NT2/D1 (cell line): ENCODE results near the gene DLL1.

Experiments used
- DNase-seq: peaks from one replicate; pipeline ENCODE4 v3.0.0-alpha.2; 2011; ENCODE audit warnings: low read depth, low spot score
- H3K27me3 ChIP-seq: 2 replicates; pipeline ENCODE4 v1.6.0; 2011; ENCODE audit warnings: mild to moderate bottlenecking; ENCODE audit not compliant: insufficient read length, insufficient read depth
- H3K36me3 ChIP-seq: 2 replicates; pipeline ENCODE4 v1.6.1; 2011; ENCODE audit warnings: mild to moderate bottlenecking, low read length, mixed read lengths; ENCODE audit not compliant: insufficient read depth, insufficient read length
- H3K4me1 ChIP-seq: 2 replicates; pipeline ENCODE4 v1.5.1; 2011; ENCODE audit not compliant: insufficient read depth, insufficient read length
- H3K4me3 ChIP-seq: 2 replicates; pipeline ENCODE4 v1.5.1; 2011; ENCODE audit warnings: low read depth; ENCODE audit not compliant: insufficient read length
- H3K9ac ChIP-seq: 2 replicates; pipeline ENCODE4 v1.6.0; 2011; ENCODE audit warnings: low read depth; ENCODE audit not compliant: insufficient read length
- H3K9me3 ChIP-seq: 2 replicates; pipeline ENCODE4 v1.5.1; 2011; ENCODE audit warnings: mild to moderate bottlenecking, low read length; ENCODE audit not compliant: insufficient read depth
- SUZ12 ChIP-seq: IDR thresholded peaks from 2 replicates; pipeline ENCODE4 v1.6.1; 2011; ENCODE audit not compliant: insufficient read length, insufficient read depth; ENCODE audit errors: extremely low read depth
- YY1 ChIP-seq: IDR thresholded peaks from 2 replicates; pipeline ENCODE4 v1.6.1; 2011; ENCODE audit not compliant: insufficient read length, insufficient read depth
- ZNF274 ChIP-seq: IDR thresholded peaks from 2 replicates; pipeline ENCODE4 v1.6.1; 2011; ENCODE audit warnings: mild to moderate bottlenecking, low read depth, low read length

DLL1 gene

DNA sequence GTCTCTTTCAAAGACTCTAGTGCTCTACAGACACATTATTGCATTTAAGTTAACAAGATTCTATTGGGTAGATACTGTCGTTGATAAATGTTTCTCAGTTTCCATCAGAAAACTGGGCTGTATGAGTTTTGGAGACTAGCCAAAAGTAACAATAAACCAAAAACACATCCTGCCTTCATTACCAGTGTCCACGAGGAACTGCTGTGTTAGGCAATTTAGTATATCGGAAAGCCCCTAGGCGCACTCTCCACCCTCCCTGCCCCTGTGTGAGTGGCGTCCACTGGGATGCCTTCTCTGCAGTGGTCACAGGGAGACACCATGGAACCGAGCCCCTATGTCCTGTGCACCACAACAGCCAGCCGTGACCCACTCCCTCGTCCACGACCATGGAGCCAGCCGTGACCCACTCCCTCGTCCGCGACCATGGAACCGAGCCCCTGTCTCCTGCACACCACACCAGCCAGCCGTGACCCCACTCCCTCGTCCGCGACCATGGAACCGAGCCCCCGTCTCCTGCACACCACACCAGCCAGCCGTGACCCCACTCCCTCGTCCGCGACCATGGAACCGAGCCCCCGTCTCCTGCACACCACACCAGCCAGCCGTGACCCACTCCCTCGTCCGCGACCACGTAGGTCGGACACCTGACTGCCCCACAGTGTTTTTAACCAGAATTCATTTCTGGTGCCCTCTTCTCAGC lies 35.3 kb downstream of the DLL1 start:
- Histone ChIP-seq H3K27me3 (no peaks in the 10 kb centered on the region), H3K9ac (no peak overlapping the region), H3K4me1 (no peaks in the 10 kb centered on the region), H3K9me3 (no peaks in the 10 kb centered on the region), H3K36me3 (no peaks in the 10 kb centered on the region), H3K4me3 (no peak overlapping the region)
- TF ChIP-seq SUZ12, result no peak
- DNase-seq, result no peak

DNA sequence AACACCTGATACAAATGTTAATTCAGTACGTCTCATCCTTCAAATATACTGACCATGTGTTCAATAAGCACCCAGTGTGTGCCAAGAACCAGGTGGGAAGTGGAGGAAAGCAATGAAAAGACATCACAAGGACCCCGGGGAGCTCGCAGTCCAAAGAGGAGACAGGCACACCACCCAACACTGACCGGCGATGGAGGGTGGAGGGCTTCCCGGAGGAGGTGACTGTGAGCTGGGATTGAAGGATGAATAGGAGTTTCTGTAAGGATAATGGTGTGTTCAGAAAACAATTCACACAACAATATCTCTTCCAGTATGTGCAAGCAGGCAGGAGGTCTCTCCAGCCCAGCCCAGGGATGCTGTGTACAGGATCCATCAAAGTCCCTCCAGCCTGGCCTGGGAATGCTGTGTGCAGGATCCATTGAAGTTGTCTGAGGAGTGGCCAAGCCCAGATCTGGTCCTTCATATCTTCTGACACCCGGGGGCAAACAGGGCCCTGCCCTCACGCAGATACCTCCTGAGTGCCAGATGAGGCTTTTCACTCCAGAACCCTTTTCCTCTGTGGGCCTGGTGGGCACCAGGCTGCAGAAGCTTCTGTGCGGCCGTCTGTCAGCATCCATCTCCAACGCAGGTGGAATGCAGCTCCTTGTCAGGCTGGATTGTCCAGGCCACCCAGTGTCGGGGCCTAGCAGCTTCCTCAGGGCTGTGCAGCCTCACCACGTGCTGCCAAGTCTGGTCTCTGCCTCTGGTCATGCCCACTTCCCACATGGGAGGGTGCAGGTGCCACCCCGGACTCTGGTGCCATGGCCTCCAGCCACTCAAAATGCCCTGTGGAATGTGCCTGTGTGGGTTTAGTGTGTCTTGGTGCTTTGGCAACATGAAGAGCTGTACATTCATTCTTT lies 36.3 kb downstream of the DLL1 start:
- Histone ChIP-seq H3K27me3 (no peaks in the 10 kb centered on the region), H3K4me1 (no peaks in the 10 kb centered on the region), H3K4me3 (no peak overlapping the region), H3K9ac (no peak overlapping the region), H3K9me3 (no peaks in the 10 kb centered on the region), H3K36me3 (no peaks in the 10 kb centered on the region)
- TF ChIP-seq SUZ12, result no peak
- TF ChIP-seq YY1, result no peak
- no peak for TF ChIP-seq ZNF274
- no peak for DNase-seq

DNA sequence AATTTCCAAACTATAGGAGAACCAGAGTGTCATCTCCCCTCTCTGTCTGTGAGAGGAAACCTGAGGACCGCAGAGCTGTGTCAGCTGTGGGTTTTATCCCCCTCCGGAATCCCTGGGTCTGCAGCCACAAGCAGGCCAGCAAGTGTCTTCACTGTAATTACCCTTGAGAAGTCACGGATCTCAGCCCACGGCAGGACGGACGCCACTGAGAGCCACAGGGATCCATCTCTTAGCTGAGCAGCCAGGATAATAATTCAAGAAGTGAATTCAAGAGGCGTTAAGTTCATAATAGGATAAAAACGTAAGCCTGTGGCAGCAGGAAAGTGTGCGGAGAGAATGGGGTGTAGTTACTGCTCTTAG lies 37.0 kb downstream of the DLL1 start:
- no peak for TF ChIP-seq SUZ12
- no peak for TF ChIP-seq ZNF274
- no peak for TF ChIP-seq YY1
- DNase-seq, result no peak
- no peak overlapping the region for H3K4me3 ChIP-seq
- H3K9ac ChIP-seq, result no peak overlapping the region
- H3K9me3 ChIP-seq, result no peaks in the 10 kb centered on the region
- no peaks in the 10 kb centered on the region for H3K27me3 ChIP-seq
- H3K36me3 ChIP-seq, result no peaks in the 10 kb centered on the region
- H3K4me1 ChIP-seq, result no peaks in the 10 kb centered on the region

DNA sequence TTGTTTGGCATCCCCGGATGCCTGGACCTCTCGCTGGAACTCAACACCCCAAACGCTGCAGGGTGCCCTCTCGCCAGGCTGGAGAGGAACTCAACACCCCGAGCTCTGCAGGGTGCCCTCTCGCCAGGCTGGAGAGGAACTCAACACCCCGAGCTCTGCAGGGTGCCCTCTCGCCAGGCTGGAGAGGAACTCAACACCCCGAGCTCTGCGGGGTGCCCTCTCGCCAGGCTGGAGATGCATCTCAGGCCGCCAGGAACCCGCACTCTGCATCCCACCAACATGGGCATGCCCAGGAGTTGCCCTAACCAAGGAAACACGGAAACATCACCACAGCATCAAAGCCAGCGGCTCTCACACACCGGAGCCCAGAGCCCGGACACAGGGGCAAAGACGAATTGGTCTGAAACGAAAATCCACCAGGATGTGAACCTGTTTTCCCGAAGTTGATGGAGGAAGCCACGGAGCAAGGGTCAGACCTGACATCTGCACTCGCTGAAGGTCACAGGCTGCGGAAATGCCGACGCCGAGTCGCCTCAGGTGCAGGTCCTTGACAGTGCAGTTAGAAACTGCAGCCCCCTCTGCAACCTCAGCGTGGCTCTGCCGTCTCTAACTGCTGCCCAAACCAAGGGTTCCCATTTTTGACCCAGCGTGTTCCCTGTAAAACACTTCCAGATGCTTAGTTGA lies 37.5 kb downstream of the DLL1 start:
- Histone ChIP-seq H3K36me3 (no peaks in the 10 kb centered on the region), H3K9me3 (no peaks in the 10 kb centered on the region), H3K9ac (no peak overlapping the region), H3K27me3 (no peaks in the 10 kb centered on the region), H3K4me1 (no peaks in the 10 kb centered on the region), H3K4me3 (no peak overlapping the region)
- DNase-seq, result no peak
- TF ChIP-seq YY1 (no peak), SUZ12 (no peak), ZNF274 (no peak)

DNA sequence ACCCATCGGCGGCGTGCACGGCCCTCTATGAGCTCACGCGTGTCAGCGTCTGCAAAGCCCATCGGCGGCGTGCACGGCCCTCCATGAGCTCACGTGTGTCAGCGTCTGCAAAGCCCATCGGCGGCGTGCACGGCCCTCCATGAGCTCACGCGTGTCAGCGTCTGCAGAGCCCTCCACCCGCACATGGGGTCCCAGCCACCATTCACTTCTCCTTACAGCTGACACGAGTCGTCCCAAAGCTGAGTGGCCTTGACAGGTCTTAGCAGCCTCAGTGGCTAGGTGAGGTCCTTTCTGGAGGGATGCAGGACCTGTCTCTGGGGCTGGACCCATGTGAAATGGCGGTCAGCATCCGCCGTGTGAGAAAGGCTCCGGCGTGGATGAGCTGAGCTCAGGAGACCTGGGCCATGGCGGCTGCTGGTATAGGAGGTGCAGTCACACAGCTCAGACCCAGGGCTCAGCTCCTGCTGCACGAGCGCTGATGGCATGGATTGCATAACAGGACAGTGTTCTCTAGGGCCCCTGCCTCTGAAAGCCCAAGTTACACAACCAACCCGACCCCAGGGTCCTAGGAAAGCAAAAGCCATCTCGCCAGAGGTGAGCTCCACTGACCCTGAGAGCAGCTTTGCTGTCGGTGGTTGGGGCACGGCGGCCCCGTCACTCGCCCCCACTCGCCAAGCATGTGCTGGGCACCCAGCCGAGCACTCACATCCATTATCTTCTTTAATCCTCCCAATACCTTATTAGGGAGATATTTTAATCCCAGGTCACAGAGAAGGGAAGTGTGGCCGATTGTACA lies 38.9 kb downstream of the DLL1 start:
- Histone ChIP-seq H3K9ac (no peak overlapping the region), H3K27me3 (no peaks in the 10 kb centered on the region), H3K4me3 (no peak overlapping the region), H3K9me3 (no peaks in the 10 kb centered on the region), H3K4me1 (no peaks in the 10 kb centered on the region), H3K36me3 (no peaks in the 10 kb centered on the region)
- TF ChIP-seq SUZ12 (no peak), YY1 (no peak), ZNF274 (no peak)
- no peak for DNase-seq

DNA sequence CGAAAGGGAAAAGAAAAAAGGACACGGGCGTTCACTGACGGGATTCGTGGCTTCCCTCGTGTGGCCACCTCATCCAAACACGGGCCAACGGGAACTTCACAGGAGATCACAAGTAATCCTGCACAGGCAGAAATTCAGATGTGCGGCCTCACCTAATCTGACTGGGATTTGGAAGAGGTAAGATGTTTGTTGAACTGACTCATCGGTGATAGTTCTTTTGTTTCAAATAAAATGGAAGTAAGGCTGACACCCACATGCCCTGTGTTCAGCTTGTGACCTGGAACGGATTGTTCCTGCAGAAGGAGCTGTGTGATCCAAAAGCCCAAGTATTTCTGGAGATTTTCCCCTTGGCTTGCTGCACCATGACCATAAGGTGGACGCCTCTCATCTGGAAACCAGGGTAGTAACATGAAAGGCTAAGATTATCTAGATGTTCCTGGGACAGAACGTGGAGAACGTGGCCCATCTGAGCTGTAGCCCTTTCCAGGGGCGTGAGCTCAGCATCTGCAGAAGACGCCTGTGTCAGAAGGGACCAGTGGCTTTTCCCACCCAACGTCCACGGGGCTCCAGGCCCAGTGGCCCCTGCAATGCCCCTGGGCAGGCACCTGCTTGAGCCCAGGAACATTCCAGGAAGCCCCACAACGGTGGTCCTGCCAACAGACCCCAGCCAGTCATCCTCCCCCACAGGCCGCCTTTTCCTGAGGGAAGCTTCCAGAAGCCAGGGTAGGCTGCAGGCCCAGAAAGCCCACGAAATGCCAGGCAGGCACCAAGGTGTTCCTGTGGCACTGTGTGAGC lies 39.7 kb downstream of the DLL1 start:
- H3K9ac ChIP-seq, result no peak overlapping the region
- no peaks in the 10 kb centered on the region for H3K27me3 ChIP-seq
- no peaks in the 10 kb centered on the region for H3K36me3 ChIP-seq
- H3K4me3 ChIP-seq, result no peak overlapping the region
- no peaks in the 10 kb centered on the region for H3K4me1 ChIP-seq
- H3K9me3 ChIP-seq, result no peaks in the 10 kb centered on the region
- no peak for TF ChIP-seq YY1
- TF ChIP-seq SUZ12, result no peak
- TF ChIP-seq ZNF274, result no peak
- no peak for DNase-seq
